ENCODE measurements around the gene POFUT1. TPM values are rescaled to one million over a fixed set of nuclear protein-coding genes. Genes with fewer than 3 reads are reported as not detected.
A peak's percentile ranks its signal among the peaks of the same experiment; 100 is the strongest.

Gene POFUT1
- total and polyA plus RNA-seq, 9 of the 15 experiments (the other 6 are each of a cell fraction or from before 2014, with no cell fraction given): 3.5 to 44.7 (median 23.5) TPM

DNA sequence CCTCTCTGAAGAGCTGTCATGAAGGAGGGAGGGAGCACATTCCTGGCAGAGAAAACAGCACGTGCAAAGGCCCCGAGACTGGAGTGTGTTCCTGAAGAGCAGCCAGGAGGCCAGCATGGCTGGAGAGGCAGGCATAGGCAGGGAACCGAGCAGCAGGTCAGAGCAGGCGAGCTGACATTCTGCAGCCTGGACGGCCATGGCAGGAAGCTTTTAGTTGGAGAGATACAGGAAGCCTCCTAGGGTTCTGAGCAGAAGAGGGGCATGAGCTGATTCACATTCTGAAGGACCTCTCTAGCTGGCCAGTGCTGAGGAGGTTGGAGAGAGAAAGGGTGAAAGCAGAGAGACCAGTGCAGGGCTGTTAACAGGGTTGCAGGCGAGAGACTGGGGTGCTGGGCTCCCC is 29.7 kb downstream of the POFUT1 start:
- TSS peak; percentile 38 for BruUV-seq (replicated peaks)
- no peak for FAIRE-seq
- H3K27me3 ChIP-seq (ENCODE audit: control insufficient read depth in 2 of 2, insufficient read depth in 2 of 2, low read length in 2 of 2): no peaks in the 10 kb centered on the region

DNA sequence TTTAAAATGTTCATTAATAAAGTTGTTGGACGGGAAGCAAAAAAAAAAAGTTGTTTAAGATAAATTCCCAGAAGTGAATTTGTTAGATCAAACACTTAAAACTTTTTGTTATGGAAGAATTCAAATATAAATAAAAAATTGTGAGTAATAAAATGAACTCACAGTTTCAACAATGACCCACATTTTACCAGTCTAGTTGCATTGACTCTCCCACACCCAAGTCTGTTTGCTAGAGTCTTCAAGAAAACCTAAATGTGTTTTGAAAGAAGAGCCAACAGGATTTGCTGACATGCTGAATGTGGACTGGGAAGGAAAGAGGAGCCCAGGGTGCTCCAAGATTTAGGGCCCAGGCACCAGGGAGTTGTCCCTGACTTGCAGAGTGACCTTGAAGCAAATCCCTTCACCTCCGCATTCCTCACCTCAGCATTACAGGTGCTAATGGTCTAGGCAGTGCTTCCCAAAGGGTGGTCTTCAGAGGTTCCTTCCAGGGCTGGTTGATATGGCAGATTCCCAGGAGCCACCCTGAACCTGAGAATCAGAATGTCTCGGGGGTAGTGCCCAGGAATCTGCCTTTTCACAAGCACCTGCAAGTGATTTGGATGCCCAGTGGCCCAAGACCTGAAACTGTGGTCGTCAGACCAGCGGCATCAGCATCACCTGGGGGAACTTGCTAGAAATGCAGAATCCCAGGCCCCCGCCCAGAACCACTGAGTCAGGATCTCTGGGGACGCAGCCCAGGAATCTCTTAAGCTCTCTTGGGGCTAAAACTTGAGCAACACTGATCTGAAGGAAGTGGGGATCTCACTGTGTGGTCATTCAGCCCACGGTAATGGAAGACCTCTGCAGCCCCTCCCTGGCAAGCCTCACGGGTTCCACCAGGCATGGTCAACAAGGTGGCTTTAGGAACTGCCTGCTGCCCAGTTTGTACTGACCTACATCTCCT is 31.1 kb downstream of the POFUT1 start:
- ChIA-PET POLR2A (no interaction called here), CTCF (ENCODE audit: low intra/inter-chr PET ratio) (no interaction called here)
- no peaks in the 10 kb centered on the region for H3K27me3 ChIP-seq (ENCODE audit: control insufficient read depth in 2 of 2, insufficient read depth in 2 of 2, low read length in 2 of 2)

More for the DNA sequence above, 29.7 kb downstream of the POFUT1 start:
- no peak overlapping the region for H3K27ac ChIP-seq (ENCODE audit: extremely low read depth, low read depth, low read length)
- H3K4me3 ChIP-seq: no peak overlapping the region
- H3K9me3 ChIP-seq (replicated peaks; ENCODE audit: control insufficient read depth, insufficient read depth, low read depth, low read length): no peaks in the 10 kb centered on the region
- H3K36me3 ChIP-seq (ENCODE audit: control insufficient read depth, insufficient read depth, low read length): peaks cover 42% of the 10 kb centered on the region
- intact Hi-C loops (cut with micrococcal nuclease) (no loop called here), in situ Hi-C loops (cut with MboI) (no loop called here)
- ATAC-seq (peak; percentile 52), DNase-seq (ENCODE audit: extremely low read depth in 1 of 4, low spot score in 3 of 4) (no peak)
- ChIA-PET POLR2A (interaction anchor here (1.3 kb wide), 1 partner anchor 43 kb away, joined by 3 read pairs; no protein-coding TSS in a partner anchor), CTCF (ENCODE audit: low intra/inter-chr PET ratio) (no interaction called here)
- no peaks in the 10 kb centered on the region for H3K4me1 ChIP-seq (replicated peaks in 1 of 2; ENCODE audit: control insufficient read depth in 2 of 2, insufficient read depth in 2 of 2, low read length in 2 of 2)
- 0 out of 4 replicates have a peak overlapping the region, but pooled peaks of 1 of the 2 experiments have one; percentile 23 for H3K9ac ChIP-seq (ENCODE audit: insufficient read depth in 1 of 2, low read depth in 2 of 2, low read length in 2 of 2)
- H4K20me1 ChIP-seq (replicated peaks; ENCODE audit: control insufficient read depth, insufficient read depth, low read length): peaks cover 4% of the 10 kb centered on the region; the same call in 1 of the 2 replicates
- 83% methylated on average over 6 of the region's 6 CpGs for WGBS (ENCODE audit: insufficient coverage, low coverage, missing lambda C conversion rate)
- H3K9me1 ChIP-seq (ENCODE audit: control insufficient read depth, insufficient read depth, low read length): no peaks in the 10 kb centered on the region
- TF ChIP-seq RBM25 (IDR thresholded peaks at IDR 0.05; ENCODE audit: low read depth, low read length, severe bottlenecking): peak; percentile 19
- no peak for TF ChIP-seq GABPB1 (CRISPR knock-in tag; IDR thresholded peaks at IDR 0.05)
- peak; percentile 50; the same call in 1 of the 2 replicates for TF ChIP-seq POLR2A (conservative IDR thresholded peaks at IDR 0.05)
- H3K79me2 ChIP-seq (ENCODE audit: control insufficient read depth, insufficient read depth, low read length): no peaks in the 10 kb centered on the region
- no peak overlapping the region for H2AFZ ChIP-seq (ENCODE audit: low read depth, low read length)
- H3K4me2 ChIP-seq (ENCODE audit: insufficient read depth, low read length): no peak overlapping the region

More for the DNA sequence above, 31.1 kb downstream of the POFUT1 start:
- no peak for FAIRE-seq
- BruUV-seq (replicated peaks): no TSS peak
- no peak overlapping the region for H2AFZ ChIP-seq (ENCODE audit: low read depth, low read length)
- intact Hi-C loops (cut with micrococcal nuclease): no loop called here
- H4K20me1 ChIP-seq (replicated peaks; ENCODE audit: control insufficient read depth, insufficient read depth, low read length): peaks cover 4% of the 10 kb centered on the region; the same call in 1 of the 2 replicates
- WGBS (ENCODE audit: insufficient coverage, low coverage, missing lambda C conversion rate): 39% methylated on average over 9 of the region's 9 CpGs
- H3K36me3 ChIP-seq (ENCODE audit: control insufficient read depth, insufficient read depth, low read length): peaks cover 29% of the 10 kb centered on the region; the same call in 2 of the 3 replicates
- H3K4me3 ChIP-seq: no peak overlapping the region
- H3K4me1 ChIP-seq (replicated peaks in 1 of 2; ENCODE audit: control insufficient read depth in 2 of 2, insufficient read depth in 2 of 2, low read length in 2 of 2): no peaks in the 10 kb centered on the region
- no peak for ATAC-seq
- DNase-seq (ENCODE audit: extremely low read depth in 1 of 4, low spot score in 3 of 4): no peak
- H3K9me1 ChIP-seq (ENCODE audit: control insufficient read depth, insufficient read depth, low read length): no peaks in the 10 kb centered on the region
- no peaks in the 10 kb centered on the region for H3K79me2 ChIP-seq (ENCODE audit: control insufficient read depth, insufficient read depth, low read length)
- TF ChIP-seq C11orf30 (IDR thresholded peaks at IDR 0.05; ENCODE audit: low read depth) (peak; percentile 18; the same call in 1 of the 2 replicates), HIVEP1 (CRISPR knock-in tag; IDR thresholded peaks at IDR 0.05) (no peak), HNRNPH1 (optimal IDR thresholded peaks at IDR 0.05; ENCODE audit: low read depth, low read length) (no peak), PHF21A (IDR thresholded peaks at IDR 0.05; ENCODE audit: borderline replicate concordance, low read depth) (no peak), ZNF316 (IDR thresholded peaks at IDR 0.05) (peak; percentile 30; the same call in 1 of the 2 replicates), ZNF124 (CRISPR knock-in tag; IDR thresholded peaks at IDR 0.05) (no peak), ADNP (tag; IDR thresholded peaks at IDR 0.05) (no peak)
- no peak overlapping the region for H3K9ac ChIP-seq (ENCODE audit: insufficient read depth in 1 of 2, low read depth in 2 of 2, low read length in 2 of 2)
- no peak overlapping the region for H3K4me2 ChIP-seq (ENCODE audit: insufficient read depth, low read length)
- in situ Hi-C loops (cut with MboI): no loop called here
- H3K27ac ChIP-seq (ENCODE audit: extremely low read depth, low read depth, low read length): no peak overlapping the region
- no peaks in the 10 kb centered on the region for H3K9me3 ChIP-seq (replicated peaks; ENCODE audit: control insufficient read depth, insufficient read depth, low read depth, low read length)

Data from K562 (cell line).